Lower leg skin (tissue), 4 donors: ENCODE data around the gene DNMBP. TPM values are rescaled to one million over a fixed set of nuclear protein-coding genes. Genes with fewer than 3 reads are reported as not detected.
"Not testable (repeated sequence)": the region's sequence is repeated elsewhere in the genome, so short reads cannot be mapped to it uniquely, and the experiment has no call there.

Source experiments
- DNase-seq, 2 donors: peaks; one replicate each; pipeline ENCODE4 v3.0.0-alpha.2; 2019; ENCODE audit warnings: low spot score in 2 of 2
- H3K4me3 ChIP-seq: fragments of 200-600 bp; sonication (generic); 2 replicates; pipeline ENCODE4 v1.5.1; 2017; ENCODE audit warnings: mild to moderate bottlenecking, low read depth; ENCODE audit not compliant: poor library complexity, severe bottlenecking
- CTCF ChIP-seq, 3 donors: fragments of 450-650 bp; IDR thresholded peaks; one replicate each; pipeline ENCODE4 v1.5.1; 2016; ENCODE audit warnings: antibody characterized with exemption in 3 of 3, mild to moderate bottlenecking in 3 of 3, moderate library complexity in 2 of 3
- POLR2A ChIP-seq, 2 donors: fragments of 450-650 bp; IDR thresholded peaks; one replicate each; pipeline ENCODE4 v1.6.1; 2016 to 2017; ENCODE audit warnings: antibody characterized with exemption in 2 of 2, mild to moderate bottlenecking in 1 of 2, moderate library complexity in 1 of 2
- WGBS, 2 donors: methylation state at CpG; one replicate each; pipeline ENCODE4 v1.1.5; 2018; 5-methylcytosine and 5-hydroxymethylcytosine counted together
- intact Hi-C: fragments of 100-400 bp; cut with DNase I; formaldehyde crosslinking; loops from one replicate; pipeline ENCODE4 v1.15.0; 2023; ENCODE audit warnings: low total_unique reads
- total RNA-seq, 4 donors: library from RNA; depleted of rRNA; stranded (reverse); fragments of >200 nt; gene quantifications; one replicate each; pipeline ENCODE4 v1.1.0, GENCODE V29; 2016

The DNMBP gene
- total RNA-seq, 4 donors from 2014 or later = 39.8 to 78.0 (median 61.9) TPM

GRCh38 chr10:99975106-99975829 is 34.5 kb downstream of the DNMBP start:
- intact Hi-C loops = no loop called here
- TF ChIP-seq POLR2A (IDR thresholded peaks at IDR 0.05) = no peak
- TF ChIP-seq CTCF (IDR thresholded peaks at IDR 0.05) = no peak
- DNase-seq = no peak
- 83 to 87% methylated on average over 8 of the region's 8 CpGs for WGBS, 2 donors
- no peak overlapping the region for H3K4me3 ChIP-seq

GRCh38 chr10:99973190-99973589 is 36.6 kb downstream of the DNMBP start:
- TF ChIP-seq CTCF (IDR thresholded peaks at IDR 0.05) (no peak), POLR2A (IDR thresholded peaks at IDR 0.05) (no peak)
- intact Hi-C loops = no loop called here
- no peak for DNase-seq

GRCh38 chr10:99967961-99968360 is 41.8 kb downstream of the DNMBP start:
- H3K4me3 ChIP-seq = no peak overlapping the region
- DNase-seq = no peak
- WGBS, 2 donors = 93 to 96% methylated on average over 7 of the region's 7 CpGs
- intact Hi-C loops = no loop called here
- TF ChIP-seq POLR2A (IDR thresholded peaks at IDR 0.05) (no peak), CTCF (IDR thresholded peaks at IDR 0.05) (no peak)

More at GRCh38 chr10:99973190-99973589, 36.6 kb downstream of the DNMBP start:
- no peak overlapping the region for H3K4me3 ChIP-seq
- WGBS, 2 donors = 84 to 86% methylated on average over 2 of the region's 2 CpGs

GRCh38 chr10:99966306-99966705 is 43.4 kb downstream of the DNMBP start:
- whole genome bisulfite sequencing, 2 donors = 62 to 65% methylated on average over 3 of the region's 3 CpGs
- no peak for DNase-seq
- no peak overlapping the region for H3K4me3 ChIP-seq

GRCh38 chr10:99965700-99966099 is 44.0 kb downstream of the DNMBP start:
- intact Hi-C loops = no loop called here
- WGBS, 2 donors = 89 to 93% methylated on average over 4 of the region's 4 CpGs
- DNase-seq = no peak
- TF ChIP-seq CTCF (IDR thresholded peaks at IDR 0.05) (no peak), POLR2A (IDR thresholded peaks at IDR 0.05) (no peak)
- no peak overlapping the region for H3K4me3 ChIP-seq

More at GRCh38 chr10:99966306-99966705, 43.4 kb downstream of the DNMBP start:
- intact Hi-C loops = no loop called here
- no peak for TF ChIP-seq CTCF (IDR thresholded peaks at IDR 0.05)
- no peak for TF ChIP-seq POLR2A (IDR thresholded peaks at IDR 0.05)

GRCh38 chr10:99964791-99965190 is 45.0 kb downstream of the DNMBP start:
- 90 to 97% methylated on average over 7 of the region's 7 CpGs for WGBS, 2 donors
- no peak for DNase-seq
- no peak for TF ChIP-seq CTCF (IDR thresholded peaks at IDR 0.05)
- no peak for TF ChIP-seq POLR2A (IDR thresholded peaks at IDR 0.05)
- H3K4me3 ChIP-seq = no peak overlapping the region
- intact Hi-C loops = no loop called here

- 64 to 73% methylated on average over 3 of the region's 7 CpGs for WGBS, 2 donors
- intact Hi-C loops, DNase-seq, H3K4me3 ChIP-seq: not testable (repeated sequence)
Observed at GRCh38 chr10:99963467-99964165, 46.1 kb downstream of the DNMBP start.
